Measurements from ENCODE around the gene KLF6. TPM values are rescaled to one million over a fixed set of nuclear protein-coding genes. Genes with fewer than 3 reads are reported as not detected.
A peak's percentile ranks its signal among the peaks of the same experiment; 100 is the strongest.

KLF6 gene
- total RNA-seq, 3 donors from 2014 or later, result 270 to 371 (median 331) TPM

DNA sequence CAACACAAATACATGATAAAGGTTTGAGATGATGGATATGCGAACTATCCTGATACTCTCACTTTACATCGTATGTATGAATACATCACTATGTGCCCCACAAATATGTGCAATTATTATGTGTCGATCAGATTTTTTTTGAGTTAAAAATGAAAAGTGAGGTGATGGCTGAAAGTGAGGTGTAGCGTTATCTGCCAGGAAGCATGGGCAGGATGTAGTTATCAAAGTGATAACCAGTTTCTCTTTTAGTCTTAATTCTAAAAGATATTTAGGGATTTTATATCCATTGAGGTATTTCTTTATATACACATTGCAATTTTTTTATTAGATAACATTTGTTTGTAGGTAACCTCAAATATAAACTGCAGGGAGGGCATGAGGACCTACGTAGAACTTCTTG is 15.6 kb upstream of the KLF6 start:
- TF ChIP-seq, protein P1, sequence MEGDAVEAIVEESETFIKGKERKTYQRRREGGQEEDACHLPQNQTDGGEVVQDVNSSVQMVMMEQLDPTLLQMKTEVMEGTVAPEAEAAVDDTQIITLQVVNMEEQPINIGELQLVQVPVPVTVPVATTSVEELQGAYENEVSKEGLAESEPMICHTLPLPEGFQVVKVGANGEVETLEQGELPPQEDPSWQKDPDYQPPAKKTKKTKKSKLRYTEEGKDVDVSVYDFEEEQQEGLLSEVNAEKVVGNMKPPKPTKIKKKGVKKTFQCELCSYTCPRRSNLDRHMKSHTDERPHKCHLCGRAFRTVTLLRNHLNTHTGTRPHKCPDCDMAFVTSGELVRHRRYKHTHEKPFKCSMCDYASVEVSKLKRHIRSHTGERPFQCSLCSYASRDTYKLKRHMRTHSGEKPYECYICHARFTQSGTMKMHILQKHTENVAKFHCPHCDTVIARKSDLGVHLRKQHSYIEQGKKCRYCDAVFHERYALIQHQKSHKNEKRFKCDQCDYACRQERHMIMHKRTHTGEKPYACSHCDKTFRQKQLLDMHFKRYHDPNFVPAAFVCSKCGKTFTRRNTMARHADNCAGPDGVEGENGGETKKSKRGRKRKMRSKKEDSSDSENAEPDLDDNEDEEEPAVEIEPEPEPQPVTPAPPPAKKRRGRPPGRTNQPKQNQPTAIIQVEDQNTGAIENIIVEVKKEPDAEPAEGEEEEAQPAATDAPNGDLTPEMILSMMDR (IDR thresholded peaks at IDR 0.05), result no peak
- no peaks in the 10 kb centered on the region for H3K36me3 ChIP-seq (ENCODE audit: low read depth)
- intact Hi-C loops (cut with DNase I, micrococcal nuclease), result no loop called here
- ATAC-seq (no peak), DNase-seq (no peak)
- H3K4me1 ChIP-seq (ENCODE audit: low read depth), result peaks cover 3% of the 10 kb centered on the region
- no peaks in the 10 kb centered on the region for H3K9me3 ChIP-seq
- H3K4me3 ChIP-seq, result no peak overlapping the region

DNA sequence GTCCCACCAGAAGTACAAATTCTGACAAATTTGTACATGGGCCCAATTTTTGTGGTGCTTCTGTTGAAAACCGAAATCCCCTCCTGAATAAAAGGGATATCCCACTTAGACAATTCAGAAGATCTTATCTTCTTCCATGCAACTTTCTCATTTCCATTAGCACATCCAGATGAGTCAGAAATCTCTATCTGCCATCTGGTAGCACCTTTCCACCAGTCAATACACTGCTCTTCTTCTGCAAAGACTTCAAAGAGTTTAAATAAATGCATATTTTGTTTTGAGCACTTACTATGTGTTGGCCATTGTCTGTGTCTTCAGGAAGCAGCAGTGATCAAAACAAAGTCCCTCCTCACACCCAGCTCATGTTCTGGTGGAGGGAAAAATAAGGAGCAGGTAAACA is 12.7 kb upstream of the KLF6 start:
- TF ChIP-seq, protein P1 (IDR thresholded peaks at IDR 0.05), result no peak
- Histone ChIP-seq H3K9me3 (no peaks in the 10 kb centered on the region), H3K4me1 (ENCODE audit: low read depth) (no peaks in the 10 kb centered on the region), H3K4me3 (no peak overlapping the region), H3K36me3 (ENCODE audit: low read depth) (no peaks in the 10 kb centered on the region)
- ATAC-seq (no peak), DNase-seq (no peak)
- intact Hi-C loops (cut with DNase I, micrococcal nuclease), result no loop called here

DNA sequence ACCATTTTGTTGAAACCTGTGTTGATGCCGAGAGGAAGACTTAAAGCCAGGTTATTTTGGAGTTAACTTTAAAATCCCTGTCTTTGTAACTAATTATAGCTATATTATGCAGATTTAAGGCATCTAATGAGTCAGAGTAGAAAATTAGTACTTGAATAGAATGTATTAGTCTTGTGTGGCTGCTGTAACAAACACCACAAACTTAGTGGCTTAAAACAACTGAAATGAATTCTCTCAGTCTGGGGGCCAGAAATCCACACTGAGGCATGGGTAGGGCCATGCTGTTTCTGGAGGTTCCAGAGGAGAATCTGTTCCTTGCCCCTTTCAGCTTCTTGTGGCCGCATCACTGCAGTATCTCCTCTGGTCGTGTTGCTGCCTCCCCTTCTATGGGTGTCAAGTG is 8.5 kb upstream of the KLF6 start:
- TF ChIP-seq, protein P1 (IDR thresholded peaks at IDR 0.05), result no peak
- no peak for ATAC-seq
- intact Hi-C loops (cut with DNase I, micrococcal nuclease), result no loop called here
- no peaks in the 10 kb centered on the region for H3K36me3 ChIP-seq (ENCODE audit: low read depth)
- no peaks in the 10 kb centered on the region for H3K9me3 ChIP-seq
- no peak overlapping the region for H3K4me3 ChIP-seq
- peaks cover 4% of the 10 kb centered on the region for H3K4me1 ChIP-seq (ENCODE audit: low read depth)
- no peak for DNase-seq

DNA sequence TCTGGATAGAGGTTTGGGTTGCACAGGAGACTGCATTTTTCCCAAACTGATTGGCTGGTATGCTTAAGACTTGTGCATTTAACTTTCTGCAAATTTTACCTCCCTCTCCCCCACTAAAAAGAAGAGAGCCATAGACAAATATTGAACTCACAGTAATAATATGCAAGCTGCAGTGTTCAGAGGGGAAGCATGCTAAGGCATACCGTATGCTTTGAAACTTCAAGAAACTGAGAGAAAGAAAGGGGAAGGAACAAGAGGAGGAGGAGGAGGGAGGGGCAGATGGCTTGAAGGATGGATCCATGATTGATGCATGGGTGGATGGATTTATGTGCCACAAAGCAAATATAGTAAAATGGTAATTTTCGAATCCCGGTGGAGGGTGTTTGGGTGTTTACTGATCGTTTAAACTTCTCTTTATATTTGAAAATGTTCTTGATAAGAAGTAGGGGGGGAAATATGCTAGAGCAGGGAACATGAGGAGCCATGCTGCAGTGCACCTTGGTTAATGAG is 7.8 kb upstream of the KLF6 start:
- TF ChIP-seq, protein P1 (IDR thresholded peaks at IDR 0.05), result no peak
- DNase-seq (no peak), ATAC-seq (peak; percentile 62)
- H3K4me1 ChIP-seq (ENCODE audit: low read depth), result peaks cover 4% of the 10 kb centered on the region
- intact Hi-C loops (cut with DNase I, micrococcal nuclease), result no loop called here
- no peak overlapping the region for H3K4me3 ChIP-seq
- H3K36me3 ChIP-seq (ENCODE audit: low read depth), result no peaks in the 10 kb centered on the region
- no peaks in the 10 kb centered on the region for H3K9me3 ChIP-seq

DNA sequence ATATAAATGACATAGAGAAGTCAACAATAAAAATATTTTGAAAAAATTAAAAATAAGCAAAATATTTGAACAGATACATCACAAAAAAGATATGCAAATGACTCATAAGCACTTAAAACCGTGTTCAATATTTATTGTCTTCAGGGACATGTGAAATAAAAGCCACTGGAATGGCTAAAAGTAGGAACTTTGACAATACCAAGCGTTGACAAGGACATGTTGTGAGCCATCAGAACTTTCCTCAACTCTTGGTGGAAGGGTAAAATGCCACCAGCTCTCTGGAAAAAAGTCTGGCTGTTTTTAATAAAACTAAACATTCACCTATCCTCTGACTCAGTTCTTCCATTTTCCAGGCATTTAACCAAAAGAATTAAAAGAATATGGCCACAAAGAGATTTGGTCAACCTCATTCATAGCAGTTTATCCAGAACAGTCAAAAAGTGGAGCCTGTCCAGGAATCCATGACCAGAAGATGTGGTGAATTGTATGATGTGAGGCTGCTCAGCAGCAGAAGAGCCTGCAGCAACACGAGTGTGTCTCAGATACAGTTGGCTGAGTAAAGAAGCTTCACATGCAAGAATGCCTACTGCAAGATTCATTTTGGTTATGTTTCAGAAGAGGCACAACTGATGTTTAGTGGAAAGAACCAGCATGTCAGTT is 7.1 kb upstream of the KLF6 start:
- ATAC-seq (no peak), DNase-seq (no peak)
- Histone ChIP-seq H3K4me1 (ENCODE audit: low read depth) (peaks cover 4% of the 10 kb centered on the region), H3K36me3 (ENCODE audit: low read depth) (no peaks in the 10 kb centered on the region), H3K4me3 (no peak overlapping the region), H3K9me3 (no peaks in the 10 kb centered on the region)
- TF ChIP-seq, protein P1 (IDR thresholded peaks at IDR 0.05), result no peak
- intact Hi-C loops (cut with DNase I, micrococcal nuclease), result no loop called here

Measured in mucosa of descending colon (tissue), 3 donors.